Body of pancreas (tissue), 4 donors: ENCODE data around the gene LMOD1. TPM values are rescaled to one million over a fixed set of nuclear protein-coding genes. Genes with fewer than 3 reads are reported as not detected.
A peak's percentile ranks its signal among the peaks of the same experiment; 100 is the strongest.

Source experiments
- ATAC-seq: fragments of 150-250 bp; one replicate; pipeline ENCODE4 v1.9.1; 2016
- DNase-seq, 4 donors: peaks; one replicate each; pipeline ENCODE4 v3.0.0-alpha.2; 2019
- H3K27ac ChIP-seq, 4 donors: fragments of 200-600 bp; sonication (generic); 1 replicate in 3 of 4; 2 replicates in 1 of 4; pipeline versions ENCODE4 v1.5.1 to v1.6.1; 2016 to 2019; ENCODE audit warnings: mild to moderate bottlenecking in 1 of 4, mixed read lengths in 1 of 4, moderate library complexity in 1 of 4
- H3K27me3 ChIP-seq, 2 donors: fragments of 200-600 bp; sonication (generic); one replicate each; pipeline ENCODE4 v1.6.0; 2016; ENCODE audit warnings: mild to moderate bottlenecking in 1 of 2
- H3K36me3 ChIP-seq, 2 donors: fragments of 200-600 bp; sonication (generic); replicated peaks in 1 of 2; 2 replicates each; pipeline ENCODE4 v1.5.1; 2016; ENCODE audit warnings: low read depth in 2 of 2; ENCODE audit not compliant: insufficient read depth in 1 of 2
- H3K4me1 ChIP-seq: fragments of 200-600 bp; sonication (generic); one replicate; pipeline ENCODE4 v1.6.0; 2016
- H3K4me3 ChIP-seq, 2 donors: fragments of 200-600 bp; sonication (generic); 1 replicate in 1 of 2; 2 replicates in 1 of 2; pipeline ENCODE4 v1.5.1; 2016 to 2019
- H3K9me3 ChIP-seq, 3 donors: fragments of 200-600 bp; sonication (generic); 1 replicate in 2 of 3; 2 replicates in 1 of 3; pipeline ENCODE4 v1.5.1; 2016
- POLR2A ChIP-seq, 3 donors: fragments of 450-650 bp; IDR thresholded peaks; one replicate each; pipeline ENCODE4 v1.6.1; 2016; ENCODE audit warnings: antibody characterized with exemption in 3 of 3, mild to moderate bottlenecking in 2 of 3
- WGBS, 2 donors: methylation state at CpG; one replicate each; pipeline ENCODE4 v1.1.5; 2017; 5-methylcytosine and 5-hydroxymethylcytosine counted together
- intact Hi-C: fragments of 100-400 bp; cut with DNase I; formaldehyde crosslinking; loops from one replicate; pipeline ENCODE4 v1.15.1; 2023
- total RNA-seq, 2 donors: library from RNA; depleted of rRNA; stranded (reverse); fragments of >200 nt; gene quantifications; one replicate each; pipeline ENCODE4 v1.1.0, GENCODE V29; 2016
- TF ChIP-seq, protein P1 (sequence below), 7 experiments: fragments of 450-650 bp in 4 of 7; fragments of 200-600 bp in 3 of 7; sonication (generic) in 3 of 7; IDR thresholded peaks; one replicate each; pipeline ENCODE4 v1.5.1; 2016 to 2019; ENCODE audit warnings: antibody characterized with exemption in 7 of 7

The LMOD1 gene
- total RNA-seq, 2 donors from 2014 or later: 14.8 to 16.9 TPM

- no peaks in the 10 kb centered on the region for H3K27me3 ChIP-seq
- H3K27ac ChIP-seq: peak overlapping the region in 2 of 4 donors; percentile 10 to 37
- no peaks in the 10 kb centered on the region for H3K9me3 ChIP-seq
- ATAC-seq: peak; percentile 28
- no peaks in the 10 kb centered on the region for H3K36me3 ChIP-seq
- H3K4me3 ChIP-seq: no peak overlapping the region
- intact Hi-C loops: no loop called here
- H3K4me1 ChIP-seq: no peaks in the 10 kb centered on the region
- WGBS, 2 donors: 34 to 36% methylated on average over 11 of the region's 11 CpGs
- TF ChIP-seq, protein P1, sequence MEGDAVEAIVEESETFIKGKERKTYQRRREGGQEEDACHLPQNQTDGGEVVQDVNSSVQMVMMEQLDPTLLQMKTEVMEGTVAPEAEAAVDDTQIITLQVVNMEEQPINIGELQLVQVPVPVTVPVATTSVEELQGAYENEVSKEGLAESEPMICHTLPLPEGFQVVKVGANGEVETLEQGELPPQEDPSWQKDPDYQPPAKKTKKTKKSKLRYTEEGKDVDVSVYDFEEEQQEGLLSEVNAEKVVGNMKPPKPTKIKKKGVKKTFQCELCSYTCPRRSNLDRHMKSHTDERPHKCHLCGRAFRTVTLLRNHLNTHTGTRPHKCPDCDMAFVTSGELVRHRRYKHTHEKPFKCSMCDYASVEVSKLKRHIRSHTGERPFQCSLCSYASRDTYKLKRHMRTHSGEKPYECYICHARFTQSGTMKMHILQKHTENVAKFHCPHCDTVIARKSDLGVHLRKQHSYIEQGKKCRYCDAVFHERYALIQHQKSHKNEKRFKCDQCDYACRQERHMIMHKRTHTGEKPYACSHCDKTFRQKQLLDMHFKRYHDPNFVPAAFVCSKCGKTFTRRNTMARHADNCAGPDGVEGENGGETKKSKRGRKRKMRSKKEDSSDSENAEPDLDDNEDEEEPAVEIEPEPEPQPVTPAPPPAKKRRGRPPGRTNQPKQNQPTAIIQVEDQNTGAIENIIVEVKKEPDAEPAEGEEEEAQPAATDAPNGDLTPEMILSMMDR (IDR thresholded peaks at IDR 0.05): no peak
- TF ChIP-seq POLR2A (IDR thresholded peaks at IDR 0.05): no peak
- DNase-seq: peak; percentile 32 to 71 (median 63)
Observed at GRCh38 chr1:201916649-201917249, 29.6 kb downstream of the LMOD1 start.

GRCh38 chr1:201914456-201915235 is 31.7 kb downstream of the LMOD1 start:
- H3K27me3 ChIP-seq: no peaks in the 10 kb centered on the region
- no peaks in the 10 kb centered on the region for H3K4me1 ChIP-seq
- intact Hi-C loops: no loop called here
- WGBS, 2 donors: 69 to 74% methylated on average over 13 to 14 of the region's 14 CpGs
- no peaks in the 10 kb centered on the region for H3K9me3 ChIP-seq
- no peak overlapping the region for H3K4me3 ChIP-seq
- no peak for DNase-seq
- TF ChIP-seq, protein P1 (IDR thresholded peaks at IDR 0.05): no peak
- TF ChIP-seq POLR2A (IDR thresholded peaks at IDR 0.05): no peak
- no peaks in the 10 kb centered on the region for H3K36me3 ChIP-seq
- H3K27ac ChIP-seq: no peak overlapping the region
- ATAC-seq: no peak

GRCh38 chr1:201912832-201913231 is 33.5 kb downstream of the LMOD1 start:
- Histone ChIP-seq H3K27ac (no peak overlapping the region), H3K27me3 (no peaks in the 10 kb centered on the region), H3K4me3 (no peak overlapping the region), H3K36me3 (no peaks in the 10 kb centered on the region), H3K9me3 (no peaks in the 10 kb centered on the region), H3K4me1 (no peaks in the 10 kb centered on the region)
- TF ChIP-seq POLR2A (IDR thresholded peaks at IDR 0.05): no peak
- TF ChIP-seq, protein P1 (IDR thresholded peaks at IDR 0.05): no peak
- no peak for ATAC-seq
- intact Hi-C loops: no loop called here
- DNase-seq: no peak
- WGBS, 2 donors: 60 to 61% methylated on average over 5 of the region's 5 CpGs

DNA sequence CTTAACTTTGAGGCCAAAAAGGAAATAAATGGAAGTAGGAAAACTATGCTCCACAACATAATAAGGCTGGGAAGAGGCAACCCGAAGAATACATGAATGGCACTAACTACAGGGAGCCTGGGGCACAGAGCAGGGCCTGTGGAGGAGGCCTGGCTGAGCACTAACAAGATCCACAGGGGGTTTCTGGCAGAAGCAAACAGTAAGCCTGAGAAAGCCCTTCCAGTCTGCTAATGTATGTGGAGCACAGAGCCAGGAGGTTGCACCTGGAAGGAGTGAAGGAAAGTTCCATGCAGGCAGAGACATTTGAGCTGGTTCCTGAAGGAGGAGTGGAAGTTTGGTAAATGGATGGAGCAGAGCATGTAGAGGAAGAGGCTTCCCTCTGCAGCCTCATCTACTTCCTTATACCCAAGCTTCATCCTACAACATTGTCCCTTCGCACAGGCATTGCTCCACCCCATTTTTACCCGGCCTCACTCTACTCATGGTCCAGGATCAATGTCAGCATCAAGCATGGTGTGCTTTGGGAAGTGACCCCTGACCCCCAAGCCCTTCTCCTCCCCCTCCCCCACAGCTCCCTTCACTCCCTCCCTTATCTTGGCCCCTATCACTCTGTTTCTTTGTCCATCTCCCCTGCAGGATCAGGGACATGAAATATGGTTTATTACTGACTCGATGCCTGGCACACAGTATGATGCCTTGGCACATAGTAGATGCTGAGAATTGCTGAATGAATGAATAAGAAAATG is 34.3 kb downstream of the LMOD1 start:
- Histone ChIP-seq H3K36me3 (no peaks in the 10 kb centered on the region), H3K27ac (no peak overlapping the region), H3K27me3 (no peaks in the 10 kb centered on the region), H3K9me3 (no peaks in the 10 kb centered on the region), H3K4me3 (no peak overlapping the region), H3K4me1 (no peaks in the 10 kb centered on the region)
- DNase-seq (no peak), ATAC-seq (no peak)
- TF ChIP-seq, protein P1 (IDR thresholded peaks at IDR 0.05): no peak
- TF ChIP-seq POLR2A (IDR thresholded peaks at IDR 0.05): no peak
- WGBS, 2 donors: 73% methylated on average over 4 of the region's 4 CpGs
- intact Hi-C loops: no loop called here
